Astrocyte (in vitro differentiated cells and primary cell): ENCODE data around the gene FABP1.

ENCODE experiments used
- EZH2 ChIP-seq: IDR thresholded peaks from 2 replicates; pipeline ENCODE4 v1.6.1; 2012; ENCODE audit warnings: mild to moderate bottlenecking, low read length, inconsistent platforms; ENCODE audit not compliant: insufficient read depth
- TF ChIP-seq, protein P1 (sequence below): IDR thresholded peaks from 2 replicates; pipeline ENCODE4 v1.5.1; 2011; ENCODE audit warnings: low read depth, mild to moderate bottlenecking, inconsistent platforms, low read length, moderate library complexity; ENCODE audit not compliant: insufficient read depth

DNA sequence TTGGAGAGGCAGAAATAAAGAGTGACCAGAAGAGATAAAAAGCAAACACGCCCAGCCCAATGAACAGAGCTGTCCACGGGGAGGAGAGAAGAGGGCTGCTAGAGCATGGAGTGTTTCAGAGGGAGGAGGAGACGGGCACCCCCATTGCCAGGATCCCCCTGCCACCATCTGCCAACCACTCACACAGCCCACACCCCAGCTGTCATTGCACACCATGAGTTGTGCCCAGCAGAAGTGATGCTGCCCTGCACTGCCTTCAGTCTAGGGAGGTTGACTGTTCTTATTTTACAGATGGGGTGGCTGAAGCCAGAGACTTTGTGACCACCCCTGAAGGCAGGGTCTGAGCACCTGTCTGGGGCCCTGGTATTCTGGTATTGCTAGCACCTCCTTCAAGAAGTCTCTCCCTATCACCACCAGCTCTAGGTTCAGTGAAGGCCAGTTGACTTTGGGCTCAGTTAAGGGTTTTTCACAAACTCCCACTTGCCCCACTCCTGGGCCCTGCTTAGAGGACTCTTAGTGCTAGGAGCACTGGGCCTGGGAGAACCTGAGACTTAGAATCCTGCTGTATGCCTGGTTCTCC is 2.4 kb downstream of the FABP1 start:
- TF ChIP-seq, protein P1, sequence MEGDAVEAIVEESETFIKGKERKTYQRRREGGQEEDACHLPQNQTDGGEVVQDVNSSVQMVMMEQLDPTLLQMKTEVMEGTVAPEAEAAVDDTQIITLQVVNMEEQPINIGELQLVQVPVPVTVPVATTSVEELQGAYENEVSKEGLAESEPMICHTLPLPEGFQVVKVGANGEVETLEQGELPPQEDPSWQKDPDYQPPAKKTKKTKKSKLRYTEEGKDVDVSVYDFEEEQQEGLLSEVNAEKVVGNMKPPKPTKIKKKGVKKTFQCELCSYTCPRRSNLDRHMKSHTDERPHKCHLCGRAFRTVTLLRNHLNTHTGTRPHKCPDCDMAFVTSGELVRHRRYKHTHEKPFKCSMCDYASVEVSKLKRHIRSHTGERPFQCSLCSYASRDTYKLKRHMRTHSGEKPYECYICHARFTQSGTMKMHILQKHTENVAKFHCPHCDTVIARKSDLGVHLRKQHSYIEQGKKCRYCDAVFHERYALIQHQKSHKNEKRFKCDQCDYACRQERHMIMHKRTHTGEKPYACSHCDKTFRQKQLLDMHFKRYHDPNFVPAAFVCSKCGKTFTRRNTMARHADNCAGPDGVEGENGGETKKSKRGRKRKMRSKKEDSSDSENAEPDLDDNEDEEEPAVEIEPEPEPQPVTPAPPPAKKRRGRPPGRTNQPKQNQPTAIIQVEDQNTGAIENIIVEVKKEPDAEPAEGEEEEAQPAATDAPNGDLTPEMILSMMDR: no peak
- TF ChIP-seq EZH2: no peak
